Activated CD4-positive, alpha-beta memory T cell treated with anti-CD3 and anti-CD28 coated beads for 36 hours (primary cell): Measurements from ENCODE around the gene JARID2. TPM values are rescaled to one million over a fixed set of nuclear protein-coding genes. Genes with fewer than 3 reads are reported as not detected.
A peak's percentile ranks its signal among the peaks of the same experiment; 100 is the strongest.

Source experiments
- CTCF ChIA-PET: fragments of 350-600 bp; sonication (Branson Sonifier 250); formaldehyde crosslinking; loops from one replicate; lab custom pipeline; 2021; ENCODE audit warnings: antibody characterized with exemption, inconsistent platforms; lab: Charles Lee
- POLR2A ChIA-PET: fragments of 350-600 bp; sonication (Branson Sonifier 250); formaldehyde crosslinking; loops from one replicate; lab custom pipeline; 2021; ENCODE audit warnings: antibody characterized with exemption; lab: Charles Lee
- DNase-seq: peaks from one replicate; pipeline ENCODE4 v3.0.0-alpha.2; 2020
- H3K27ac Mint-ChIP-seq: one replicate; pipeline ENCODE4 v1.8.0; 2021; ENCODE audit warnings: mixed read lengths
- H3K27me3 Mint-ChIP-seq: one replicate; pipeline ENCODE4 v1.8.0; 2021; ENCODE audit warnings: mixed read lengths
- H3K36me3 Mint-ChIP-seq: one replicate; pipeline ENCODE4 v1.8.0; 2021; ENCODE audit warnings: mixed read lengths
- H3K4me1 Mint-ChIP-seq: one replicate; pipeline ENCODE4 v1.8.0; 2021; ENCODE audit warnings: low read depth, mixed read lengths
- H3K4me3 Mint-ChIP-seq: one replicate; pipeline ENCODE4 v1.8.0; 2021; ENCODE audit warnings: mild to moderate bottlenecking, mixed read lengths
- H3K9me3 Mint-ChIP-seq: one replicate; pipeline ENCODE4 v1.8.0; 2021; ENCODE audit warnings: mixed read lengths
- intact Hi-C: fragments of 100-400 bp; cut with micrococcal nuclease; formaldehyde crosslinking; loops from one replicate; pipeline ENCODE4 v1.15.1; 2023
- total RNA-seq, 2 experiments: library from RNA; stranded (reverse); gene quantifications; one replicate each; pipeline ENCODE4 v1.2.3, GENCODE V29; 2021

JARID2 gene
- total RNA-seq: 10 to 100 TPM; 41.4 to 44.0 TPM

DNA sequence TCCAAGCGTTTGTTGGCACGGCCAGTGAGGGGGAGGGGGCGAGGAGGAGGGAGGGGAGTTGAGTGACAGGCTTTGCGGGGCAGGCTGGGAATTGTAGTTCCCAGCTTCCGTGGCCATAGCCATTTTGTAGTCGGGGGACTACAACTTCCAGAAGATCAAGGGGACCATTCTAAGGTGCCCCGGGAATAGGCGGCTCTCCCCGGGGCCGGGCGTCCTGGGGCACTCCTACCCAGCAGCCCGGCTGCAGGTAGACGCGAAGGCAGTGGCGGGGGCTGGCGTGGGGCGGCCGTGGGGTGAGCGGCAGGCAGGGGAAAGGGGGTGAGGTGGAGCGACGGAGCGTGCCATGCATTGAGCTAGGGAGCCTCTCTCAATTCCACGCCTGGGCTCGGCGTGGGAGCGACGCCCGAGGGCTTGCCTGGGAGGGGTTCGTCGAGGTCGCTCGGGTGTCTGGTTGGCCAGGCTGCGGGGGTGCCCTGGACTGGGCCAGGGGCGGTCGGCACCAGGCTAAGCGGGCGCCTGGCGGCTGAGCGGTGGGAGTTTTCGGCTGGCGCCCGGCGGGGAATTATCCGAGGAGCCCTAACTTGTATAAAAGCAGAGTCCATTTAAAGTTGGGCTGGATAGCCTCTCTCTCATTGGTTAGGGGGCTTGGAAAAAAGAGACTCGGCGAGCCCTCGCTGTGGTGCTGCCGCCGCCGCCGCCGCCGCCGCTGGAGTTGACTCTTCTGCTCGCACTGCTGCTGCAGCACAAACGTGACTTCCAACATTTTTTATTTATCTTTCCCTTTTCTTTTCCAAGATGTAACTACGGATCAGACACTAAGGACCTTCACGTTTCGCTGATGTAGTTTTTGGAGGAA lies at the start of gene JARID2:
JARID2 (plus strand) TSS at position 709 of the 856 bp plus-strand sequence. CDS start 471 bp downstream, outside the sequence.
- Mint-ChIP-seq H3K9me3 (no peaks in the 10 kb centered on the region), H3K27ac (peak within 1 kb of the TSS; percentile 94), H3K4me3 (peak within 1 kb of the TSS; percentile 100), H3K27me3 (peaks cover 1% of the 10 kb centered on the region), H3K4me1 (peaks cover 18% of the 10 kb centered on the region), H3K36me3 (peaks cover 30% of the 10 kb centered on the region)
- DNase-seq: peak; percentile 98
- CTCF ChIA-PET: no interaction called here
- intact Hi-C loops: loop anchor here (1.0 to 5.0 kb wide), 7 partner anchors 61 to 1517 kb away; partner anchors contain the start of gene ATXN1
- POLR2A ChIA-PET: interaction anchor here (0.6 to 1.5 kb wide), 6 partner anchors 14 to 518 kb away, joined by 3 to 8 read pairs (median 4); no protein-coding TSS in a partner anchor

GRCh38 chr6:15200087-15200486 lies 45.8 kb upstream of the JARID2 start:
- Mint-ChIP-seq H3K27me3 (no peaks in the 10 kb centered on the region), H3K36me3 (no peaks in the 10 kb centered on the region), H3K4me1 (no peaks in the 10 kb centered on the region), H3K27ac (no peak overlapping the region), H3K4me3 (no peak overlapping the region), H3K9me3 (no peaks in the 10 kb centered on the region)
- CTCF ChIA-PET: interaction anchor here (0.9 kb wide), 1 partner anchor 241 kb away, joined by 3 read pairs; no protein-coding TSS in a partner anchor
- POLR2A ChIA-PET: interaction anchor here (0.6 kb wide), 1 partner anchor 424 kb away, joined by 3 read pairs; no protein-coding TSS in a partner anchor
- DNase-seq: no peak
- intact Hi-C loops: no loop called here

- POLR2A ChIA-PET: no interaction called here
- intact Hi-C loops: no loop called here
- CTCF ChIA-PET: no interaction called here
Observed at GRCh38 chr6:15205321-15205720, 40.5 kb upstream of the JARID2 start.

GRCh38 chr6:15206887-15207286 lies 39.0 kb upstream of the JARID2 start:
- intact Hi-C loops: no loop called here
- Mint-ChIP-seq H3K9me3 (no peaks in the 10 kb centered on the region), H3K36me3 (no peaks in the 10 kb centered on the region), H3K4me3 (no peak overlapping the region), H3K4me1 (peaks cover 10% of the 10 kb centered on the region), H3K27me3 (no peaks in the 10 kb centered on the region), H3K27ac (no peak overlapping the region)
- ChIA-PET CTCF (no interaction called here), POLR2A (no interaction called here)
- DNase-seq: no peak

More at GRCh38 chr6:15205321-15205720, 40.5 kb upstream of the JARID2 start:
- Mint-ChIP-seq H3K9me3 (no peaks in the 10 kb centered on the region), H3K4me3 (no peak overlapping the region), H3K27me3 (no peaks in the 10 kb centered on the region), H3K4me1 (peaks cover 10% of the 10 kb centered on the region), H3K27ac (no peak overlapping the region), H3K36me3 (no peaks in the 10 kb centered on the region)
- DNase-seq: no peak

GRCh38 chr6:15207923-15208322 lies 37.9 kb upstream of the JARID2 start:
- Mint-ChIP-seq H3K4me1 (peaks cover 10% of the 10 kb centered on the region), H3K9me3 (no peaks in the 10 kb centered on the region), H3K36me3 (no peaks in the 10 kb centered on the region), H3K27ac (no peak overlapping the region), H3K4me3 (no peak overlapping the region), H3K27me3 (no peaks in the 10 kb centered on the region)
- intact Hi-C loops: no loop called here
- CTCF ChIA-PET: interaction anchor here (0.6 kb wide), 1 partner anchor 29 kb away, joined by 3 read pairs; no protein-coding TSS in a partner anchor
- no peak for DNase-seq
- POLR2A ChIA-PET: no interaction called here

- Mint-ChIP-seq H3K27ac (no peak overlapping the region), H3K9me3 (no peaks in the 10 kb centered on the region), H3K27me3 (no peaks in the 10 kb centered on the region), H3K4me3 (no peak overlapping the region), H3K4me1 (peaks cover 3% of the 10 kb centered on the region), H3K36me3 (no peaks in the 10 kb centered on the region)
- ChIA-PET POLR2A (no interaction called here), CTCF (no interaction called here)
- DNase-seq: no peak
- intact Hi-C loops: no loop called here
Observed at GRCh38 chr6:15213838-15214400, 31.9 kb upstream of the JARID2 start.

- no peaks in the 10 kb centered on the region for H3K9me3 Mint-ChIP-seq
- CTCF ChIA-PET: no interaction called here
- no peak overlapping the region for H3K27ac Mint-ChIP-seq
- H3K36me3 Mint-ChIP-seq: no peaks in the 10 kb centered on the region
- no peaks in the 10 kb centered on the region for H3K27me3 Mint-ChIP-seq
- no peak overlapping the region for H3K4me3 Mint-ChIP-seq
- POLR2A ChIA-PET: no interaction called here
- DNase-seq: no peak
- H3K4me1 Mint-ChIP-seq: peaks cover 3% of the 10 kb centered on the region
- intact Hi-C loops: no loop called here
Observed at GRCh38 chr6:15218401-15218800, 27.5 kb upstream of the JARID2 start.

DNA sequence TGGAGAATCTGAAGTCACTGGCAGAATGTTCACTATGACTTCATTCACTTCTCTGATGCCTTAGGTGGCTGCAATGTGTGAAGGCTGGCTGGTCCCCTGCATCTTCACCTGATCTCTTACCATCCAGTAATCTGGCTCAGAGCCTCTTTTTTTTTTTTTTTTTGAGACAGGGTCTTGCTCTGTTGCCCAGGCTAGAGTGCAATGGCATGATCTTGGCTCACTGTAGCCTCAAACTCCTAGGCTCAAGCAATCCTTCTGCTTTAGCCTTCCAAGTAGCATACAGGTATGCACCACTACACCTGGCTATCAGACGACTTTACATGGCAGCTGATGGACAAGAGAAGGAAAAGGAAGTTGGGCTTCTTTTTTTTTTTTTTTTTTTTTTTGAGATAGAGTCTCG lies 25.8 kb upstream of the JARID2 start:
- no peak overlapping the region for H3K4me3 Mint-ChIP-seq
- no peaks in the 10 kb centered on the region for H3K36me3 Mint-ChIP-seq
- H3K4me1 Mint-ChIP-seq: peaks cover 3% of the 10 kb centered on the region
- POLR2A ChIA-PET: no interaction called here
- no peaks in the 10 kb centered on the region for H3K27me3 Mint-ChIP-seq
- DNase-seq: no peak
- intact Hi-C loops: no loop called here
- H3K27ac Mint-ChIP-seq: no peak overlapping the region
- CTCF ChIA-PET: no interaction called here
- no peaks in the 10 kb centered on the region for H3K9me3 Mint-ChIP-seq

- Mint-ChIP-seq H3K9me3 (no peaks in the 10 kb centered on the region), H3K27me3 (no peaks in the 10 kb centered on the region), H3K27ac (no peak overlapping the region), H3K4me3 (no peak overlapping the region), H3K4me1 (no peaks in the 10 kb centered on the region), H3K36me3 (no peaks in the 10 kb centered on the region)
- ChIA-PET CTCF (no interaction called here), POLR2A (no interaction called here)
- DNase-seq: no peak
- intact Hi-C loops: no loop called here
Observed at GRCh38 chr6:15227827-15228318, 18.0 kb upstream of the JARID2 start.

GRCh38 chr6:15230827-15231226 lies 15.0 kb upstream of the JARID2 start:
- DNase-seq: no peak
- no peak overlapping the region for H3K4me3 Mint-ChIP-seq
- no peaks in the 10 kb centered on the region for H3K9me3 Mint-ChIP-seq
- H3K36me3 Mint-ChIP-seq: no peaks in the 10 kb centered on the region
- no peak overlapping the region for H3K27ac Mint-ChIP-seq
- ChIA-PET POLR2A (no interaction called here), CTCF (no interaction called here)
- no peaks in the 10 kb centered on the region for H3K4me1 Mint-ChIP-seq
- no peaks in the 10 kb centered on the region for H3K27me3 Mint-ChIP-seq
- intact Hi-C loops: no loop called here

- intact Hi-C loops: no loop called here
- H3K9me3 Mint-ChIP-seq: no peaks in the 10 kb centered on the region
- H3K36me3 Mint-ChIP-seq: no peaks in the 10 kb centered on the region
- H3K27me3 Mint-ChIP-seq: no peaks in the 10 kb centered on the region
- no peaks in the 10 kb centered on the region for H3K4me1 Mint-ChIP-seq
- no peak for DNase-seq
- no peak overlapping the region for H3K27ac Mint-ChIP-seq
- CTCF ChIA-PET: no interaction called here
- no peak overlapping the region for H3K4me3 Mint-ChIP-seq
- POLR2A ChIA-PET: no interaction called here
Observed at GRCh38 chr6:15232836-15233510, 12.9 kb upstream of the JARID2 start.
